HEK293 (cell line): ENCODE data around the gene COBL.

Experiments used
- KLF9 ChIP-seq: fragments of 450-650 bp; formaldehyde crosslinking; IDR thresholded peaks from 2 replicates; pipeline ENCODE4 v1.5.1; 2016; ENCODE audit warnings: missing biosample characterization, missing genetic modification characterization, low read depth
- TRIM28 ChIP-seq: IDR thresholded peaks from 2 replicates; pipeline ENCODE4 v1.6.1; 2011; ENCODE audit warnings: low read length, control low read depth, borderline replicate concordance
- ZNF157 ChIP-seq: fragments of 450-650 bp; formaldehyde crosslinking; IDR thresholded peaks from 2 replicates; pipeline ENCODE4 v1.5.1; 2016; ENCODE audit warnings: missing biosample characterization, missing genetic modification characterization
- ZNF274 ChIP-seq, 2 experiments: fragments of 200-500 bp in 1 of 2; fragments of 450-650 bp in 1 of 2; sonication (Bioruptor generic) in 1 of 2; formaldehyde crosslinking in 1 of 2; IDR thresholded peaks; 2 replicates each; pipeline versions ENCODE4 v1.5.1 to v1.6.1; 2014 to 2016; ENCODE audit warnings: borderline replicate concordance in 1 of 2, inconsistent platforms in 1 of 2, low read length in 1 of 2, missing biosample characterization in 1 of 2, missing genetic modification characterization in 1 of 2
- ZNF324 ChIP-seq: fragments of 450-650 bp; formaldehyde crosslinking; IDR thresholded peaks from 2 replicates; pipeline ENCODE4 v1.5.1; 2016; ENCODE audit warnings: missing biosample characterization, missing genetic modification characterization
- ZNF350 ChIP-seq: fragments of 450-650 bp; formaldehyde crosslinking; IDR thresholded peaks from 2 replicates; pipeline ENCODE4 v1.5.0; 2017; ENCODE audit warnings: missing biosample characterization, mild to moderate bottlenecking, missing genetic modification characterization
- ZNF394 ChIP-seq: fragments of 450-650 bp; formaldehyde crosslinking; IDR thresholded peaks from 2 replicates; pipeline ENCODE4 v1.5.1; 2016; ENCODE audit warnings: missing biosample characterization, missing genetic modification characterization, mild to moderate bottlenecking, moderate library complexity, borderline replicate concordance
- ZNF621 ChIP-seq: fragments of 450-650 bp; formaldehyde crosslinking; IDR thresholded peaks from 2 replicates; pipeline ENCODE4 v1.5.1; 2017; ENCODE audit warnings: missing biosample characterization, missing genetic modification characterization
- ZNF626 ChIP-seq: fragments of 450-650 bp; sonication (Bioruptor Pico); formaldehyde crosslinking; IDR thresholded peaks from 2 replicates; pipeline ENCODE4 v1.5.1; 2018; ENCODE audit warnings: missing biosample characterization, missing genetic modification characterization, inconsistent platforms
- TF ChIP-seq, protein P1 (sequence below): fragments of 450-650 bp; formaldehyde crosslinking; IDR thresholded peaks from 2 replicates; pipeline ENCODE4 v1.5.1; 2016; ENCODE audit warnings: missing biosample characterization, missing genetic modification characterization
- TF ChIP-seq, protein P2 (sequence below): fragments of 450-650 bp; formaldehyde crosslinking; IDR thresholded peaks from 2 replicates; pipeline ENCODE4 v1.5.1; 2016; ENCODE audit warnings: missing biosample characterization, missing genetic modification characterization, low read depth
- TF ChIP-seq, protein P3 (sequence below): fragments of 450-650 bp; formaldehyde crosslinking; IDR thresholded peaks from 2 replicates; pipeline ENCODE4 v1.5.1; 2016; ENCODE audit warnings: missing biosample characterization, missing genetic modification characterization
- TF ChIP-seq, protein P4 (sequence below): fragments of 450-650 bp; formaldehyde crosslinking; conservative IDR thresholded peaks from 2 replicates; pipeline ENCODE4 v1.5.1; 2016; ENCODE audit warnings: low read depth, missing biosample characterization, missing genetic modification characterization

DNA sequence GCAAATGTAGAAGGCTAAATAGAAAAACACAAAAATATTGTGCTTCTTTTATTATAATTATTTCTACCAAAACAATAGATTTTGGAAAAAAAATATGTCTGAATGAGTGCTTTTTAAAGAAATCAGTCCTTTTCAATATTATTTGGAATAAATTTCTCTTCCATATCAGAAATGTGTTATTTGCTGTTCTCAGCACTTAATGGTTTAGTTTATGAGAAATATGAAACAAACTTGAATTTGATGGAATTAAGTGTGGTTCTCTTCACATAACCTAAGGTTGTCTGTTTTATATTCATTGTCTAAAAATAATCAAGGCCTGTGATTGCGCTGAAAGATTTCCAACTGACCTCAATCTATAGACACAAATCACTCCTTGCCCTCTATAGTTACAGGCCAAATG, 203.0 kb downstream of the COBL start:
- TF ChIP-seq ZNF350 (tag by site-specific recombination): no peak
- TF ChIP-seq ZNF394 (tag by site-specific recombination): no peak
- TF ChIP-seq, protein P1, sequence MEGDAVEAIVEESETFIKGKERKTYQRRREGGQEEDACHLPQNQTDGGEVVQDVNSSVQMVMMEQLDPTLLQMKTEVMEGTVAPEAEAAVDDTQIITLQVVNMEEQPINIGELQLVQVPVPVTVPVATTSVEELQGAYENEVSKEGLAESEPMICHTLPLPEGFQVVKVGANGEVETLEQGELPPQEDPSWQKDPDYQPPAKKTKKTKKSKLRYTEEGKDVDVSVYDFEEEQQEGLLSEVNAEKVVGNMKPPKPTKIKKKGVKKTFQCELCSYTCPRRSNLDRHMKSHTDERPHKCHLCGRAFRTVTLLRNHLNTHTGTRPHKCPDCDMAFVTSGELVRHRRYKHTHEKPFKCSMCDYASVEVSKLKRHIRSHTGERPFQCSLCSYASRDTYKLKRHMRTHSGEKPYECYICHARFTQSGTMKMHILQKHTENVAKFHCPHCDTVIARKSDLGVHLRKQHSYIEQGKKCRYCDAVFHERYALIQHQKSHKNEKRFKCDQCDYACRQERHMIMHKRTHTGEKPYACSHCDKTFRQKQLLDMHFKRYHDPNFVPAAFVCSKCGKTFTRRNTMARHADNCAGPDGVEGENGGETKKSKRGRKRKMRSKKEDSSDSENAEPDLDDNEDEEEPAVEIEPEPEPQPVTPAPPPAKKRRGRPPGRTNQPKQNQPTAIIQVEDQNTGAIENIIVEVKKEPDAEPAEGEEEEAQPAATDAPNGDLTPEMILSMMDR: no peak
- TF ChIP-seq ZNF324 (tag by site-specific recombination): no peak
- no peak for TF ChIP-seq ZNF621 (tag by site-specific recombination)
- TF ChIP-seq KLF9 (tag by site-specific recombination): no peak
- TF ChIP-seq, protein P2, sequence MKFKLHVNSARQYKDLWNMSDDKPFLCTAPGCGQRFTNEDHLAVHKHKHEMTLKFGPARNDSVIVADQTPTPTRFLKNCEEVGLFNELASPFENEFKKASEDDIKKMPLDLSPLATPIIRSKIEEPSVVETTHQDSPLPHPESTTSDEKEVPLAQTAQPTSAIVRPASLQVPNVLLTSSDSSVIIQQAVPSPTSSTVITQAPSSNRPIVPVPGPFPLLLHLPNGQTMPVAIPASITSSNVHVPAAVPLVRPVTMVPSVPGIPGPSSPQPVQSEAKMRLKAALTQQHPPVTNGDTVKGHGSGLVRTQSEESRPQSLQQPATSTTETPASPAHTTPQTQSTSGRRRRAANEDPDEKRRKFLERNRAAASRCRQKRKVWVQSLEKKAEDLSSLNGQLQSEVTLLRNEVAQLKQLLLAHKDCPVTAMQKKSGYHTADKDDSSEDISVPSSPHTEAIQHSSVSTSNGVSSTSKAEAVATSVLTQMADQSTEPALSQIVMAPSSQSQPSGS: no peak
- no peak for TF ChIP-seq ZNF626 (tag by site-specific recombination)
- TF ChIP-seq TRIM28: no peak
- no peak for TF ChIP-seq ZNF274 (IDR thresholded peaks at IDR 0.05; ENCODE audit: low read length)
- TF ChIP-seq ZNF274 (tag by site-specific recombination; IDR thresholded peaks at IDR 0.05; ENCODE audit: borderline replicate concordance): no peak
- no peak for TF ChIP-seq ZNF157 (tag by site-specific recombination)
- TF ChIP-seq, protein P3, sequence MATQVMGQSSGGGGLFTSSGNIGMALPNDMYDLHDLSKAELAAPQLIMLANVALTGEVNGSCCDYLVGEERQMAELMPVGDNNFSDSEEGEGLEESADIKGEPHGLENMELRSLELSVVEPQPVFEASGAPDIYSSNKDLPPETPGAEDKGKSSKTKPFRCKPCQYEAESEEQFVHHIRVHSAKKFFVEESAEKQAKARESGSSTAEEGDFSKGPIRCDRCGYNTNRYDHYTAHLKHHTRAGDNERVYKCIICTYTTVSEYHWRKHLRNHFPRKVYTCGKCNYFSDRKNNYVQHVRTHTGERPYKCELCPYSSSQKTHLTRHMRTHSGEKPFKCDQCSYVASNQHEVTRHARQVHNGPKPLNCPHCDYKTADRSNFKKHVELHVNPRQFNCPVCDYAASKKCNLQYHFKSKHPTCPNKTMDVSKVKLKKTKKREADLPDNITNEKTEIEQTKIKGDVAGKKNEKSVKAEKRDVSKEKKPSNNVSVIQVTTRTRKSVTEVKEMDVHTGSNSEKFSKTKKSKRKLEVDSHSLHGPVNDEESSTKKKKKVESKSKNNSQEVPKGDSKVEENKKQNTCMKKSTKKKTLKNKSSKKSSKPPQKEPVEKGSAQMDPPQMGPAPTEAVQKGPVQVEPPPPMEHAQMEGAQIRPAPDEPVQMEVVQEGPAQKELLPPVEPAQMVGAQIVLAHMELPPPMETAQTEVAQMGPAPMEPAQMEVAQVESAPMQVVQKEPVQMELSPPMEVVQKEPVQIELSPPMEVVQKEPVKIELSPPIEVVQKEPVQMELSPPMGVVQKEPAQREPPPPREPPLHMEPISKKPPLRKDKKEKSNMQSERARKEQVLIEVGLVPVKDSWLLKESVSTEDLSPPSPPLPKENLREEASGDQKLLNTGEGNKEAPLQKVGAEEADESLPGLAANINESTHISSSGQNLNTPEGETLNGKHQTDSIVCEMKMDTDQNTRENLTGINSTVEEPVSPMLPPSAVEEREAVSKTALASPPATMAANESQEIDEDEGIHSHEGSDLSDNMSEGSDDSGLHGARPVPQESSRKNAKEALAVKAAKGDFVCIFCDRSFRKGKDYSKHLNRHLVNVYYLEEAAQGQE (tag by site-specific recombination): no peak
- TF ChIP-seq, protein P4, sequence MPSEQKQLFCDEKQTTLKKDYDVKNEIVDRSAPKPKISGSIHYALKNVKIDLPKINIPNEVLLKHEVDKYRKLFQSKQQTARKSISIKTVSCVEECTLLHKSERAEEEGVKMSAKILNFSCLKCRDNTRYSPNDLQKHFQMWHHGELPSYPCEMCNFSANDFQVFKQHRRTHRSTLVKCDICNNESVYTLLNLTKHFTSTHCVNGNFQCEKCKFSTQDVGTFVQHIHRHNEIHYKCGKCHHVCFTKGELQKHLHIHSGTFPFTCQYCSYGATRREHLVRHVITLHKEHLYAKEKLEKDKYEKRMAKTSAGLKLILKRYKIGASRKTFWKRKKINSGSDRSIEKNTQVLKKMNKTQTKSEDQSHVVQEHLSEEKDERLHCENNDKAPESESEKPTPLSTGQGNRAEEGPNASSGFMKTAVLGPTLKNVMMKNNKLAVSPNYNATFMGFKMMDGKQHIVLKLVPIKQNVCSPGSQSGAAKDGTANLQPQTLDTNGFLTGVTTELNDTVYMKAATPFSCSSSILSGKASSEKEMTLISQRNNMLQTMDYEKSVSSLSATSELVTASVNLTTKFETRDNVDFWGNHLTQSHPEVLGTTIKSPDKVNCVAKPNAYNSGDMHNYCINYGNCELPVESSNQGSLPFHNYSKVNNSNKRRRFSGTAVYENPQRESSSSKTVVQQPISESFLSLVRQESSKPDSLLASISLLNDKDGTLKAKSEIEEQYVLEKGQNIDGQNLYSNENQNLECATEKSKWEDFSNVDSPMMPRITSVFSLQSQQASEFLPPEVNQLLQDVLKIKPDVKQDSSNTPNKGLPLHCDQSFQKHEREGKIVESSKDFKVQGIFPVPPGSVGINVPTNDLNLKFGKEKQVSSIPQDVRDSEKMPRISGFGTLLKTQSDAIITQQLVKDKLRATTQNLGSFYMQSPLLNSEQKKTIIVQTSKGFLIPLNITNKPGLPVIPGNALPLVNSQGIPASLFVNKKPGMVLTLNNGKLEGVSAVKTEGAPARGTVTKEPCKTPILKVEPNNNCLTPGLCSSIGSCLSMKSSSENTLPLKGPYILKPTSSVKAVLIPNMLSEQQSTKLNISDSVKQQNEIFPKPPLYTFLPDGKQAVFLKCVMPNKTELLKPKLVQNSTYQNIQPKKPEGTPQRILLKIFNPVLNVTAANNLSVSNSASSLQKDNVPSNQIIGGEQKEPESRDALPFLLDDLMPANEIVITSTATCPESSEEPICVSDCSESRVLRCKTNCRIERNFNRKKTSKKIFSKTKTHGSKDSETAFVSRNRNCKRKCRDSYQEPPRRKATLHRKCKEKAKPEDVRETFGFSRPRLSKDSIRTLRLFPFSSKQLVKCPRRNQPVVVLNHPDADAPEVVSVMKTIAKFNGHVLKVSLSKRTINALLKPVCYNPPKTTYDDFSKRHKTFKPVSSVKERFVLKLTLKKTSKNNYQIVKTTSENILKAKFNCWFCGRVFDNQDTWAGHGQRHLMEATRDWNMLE (tag by site-specific recombination): no peak
